Smooth muscle cell (in vitro differentiated cells): Measurements from ENCODE around the gene NIN. TPM values are rescaled to one million over a fixed set of nuclear protein-coding genes. Genes with fewer than 3 reads are reported as not detected.
A peak's percentile ranks its signal among the peaks of the same experiment; 100 is the strongest.

Experiments used
- DNase-seq: peaks from one replicate; lab custom pipeline; 2025; ENCODE audit not compliant: unreplicated experiment; lab: John Stamatoyannopoulos, UW
- H2AFZ ChIP-seq: fragments of 200-600 bp; sonication (generic); 2 replicates; pipeline ENCODE4 v1.6.0; 2016; ENCODE audit warnings: antibody characterized with exemption, low read depth, mild to moderate bottlenecking
- H3F3A ChIP-seq: fragments of 200-600 bp; sonication (generic); 2 replicates; pipeline ENCODE4 v1.6.0; 2017; ENCODE audit warnings: antibody characterized with exemption, low read depth
- H3K27ac ChIP-seq: fragments of 200-600 bp; sonication (generic); 2 replicates; pipeline ENCODE4 v1.5.1; 2016; ENCODE audit warnings: low read depth, mild to moderate bottlenecking
- H3K27me3 ChIP-seq: fragments of 200-600 bp; sonication (generic); 2 replicates; pipeline ENCODE4 v1.6.1; 2016; ENCODE audit warnings: low read depth, mild to moderate bottlenecking
- H3K36me3 ChIP-seq: fragments of 200-600 bp; sonication (generic); 2 replicates; pipeline ENCODE4 v1.5.1; 2016; ENCODE audit warnings: low read depth
- H3K4me1 ChIP-seq: fragments of 200-600 bp; sonication (generic); 2 replicates; pipeline ENCODE4 v1.5.1; 2016; ENCODE audit warnings: low read depth
- H3K4me2 ChIP-seq: fragments of 200-600 bp; sonication (generic); 2 replicates; pipeline ENCODE4 v1.6.0; 2016; ENCODE audit warnings: mild to moderate bottlenecking
- H3K4me3 ChIP-seq: fragments of 200-600 bp; sonication (generic); 2 replicates; pipeline ENCODE4 v1.5.1; 2016; ENCODE audit warnings: mild to moderate bottlenecking
- H3K79me2 ChIP-seq: fragments of 200-600 bp; sonication (generic); 2 replicates; pipeline ENCODE4 v1.6.0; 2016; ENCODE audit warnings: low read depth, mild to moderate bottlenecking
- H3K9ac ChIP-seq: fragments of 200-600 bp; sonication (generic); 2 replicates; pipeline ENCODE4 v1.6.0; 2016; ENCODE audit warnings: low read depth
- H3K9me3 ChIP-seq: fragments of 200-600 bp; sonication (generic); replicated peaks from 2 replicates; pipeline ENCODE4 v1.5.1; 2016; ENCODE audit warnings: low read depth
- H4K20me1 ChIP-seq: fragments of 200-600 bp; sonication (generic); 2 replicates; pipeline ENCODE4 v1.6.0; 2016; ENCODE audit warnings: low read depth
- WGBS: methylation state at CpG from one replicate; pipeline ENCODE4 v1.1.7; 2016; ENCODE audit warnings: low lambda C conversion rate; 5-methylcytosine and 5-hydroxymethylcytosine counted together
- polyA plus RNA-seq: library from polyadenylated mRNA; unstranded; fragments of >200 nt; fragmentation: Nextera tagmentation; extraction: Ambion mirVana; gene quantifications from 2 replicates; pipeline ENCODE4 v1.2.1, GENCODE V29; 2016
- total RNA-seq: library from RNA; depleted of rRNA; stranded (reverse); fragments of >200 nt; gene quantifications from 2 replicates; pipeline ENCODE4 v1.2.3, GENCODE V29; 2014
- TF ChIP-seq, protein P1 (sequence below): fragments of 200-600 bp; sonication (generic); IDR thresholded peaks from 2 replicates; pipeline ENCODE4 v1.5.1; 2017; ENCODE audit warnings: borderline replicate concordance, mild to moderate bottlenecking, antibody characterized with exemption; ENCODE audit not compliant: insufficient read depth, poor library complexity, severe bottlenecking

NIN gene
- total and polyA plus RNA-seq, 2 experiments from 2014 or later, result 7.5 to 14.9 TPM

DNA sequence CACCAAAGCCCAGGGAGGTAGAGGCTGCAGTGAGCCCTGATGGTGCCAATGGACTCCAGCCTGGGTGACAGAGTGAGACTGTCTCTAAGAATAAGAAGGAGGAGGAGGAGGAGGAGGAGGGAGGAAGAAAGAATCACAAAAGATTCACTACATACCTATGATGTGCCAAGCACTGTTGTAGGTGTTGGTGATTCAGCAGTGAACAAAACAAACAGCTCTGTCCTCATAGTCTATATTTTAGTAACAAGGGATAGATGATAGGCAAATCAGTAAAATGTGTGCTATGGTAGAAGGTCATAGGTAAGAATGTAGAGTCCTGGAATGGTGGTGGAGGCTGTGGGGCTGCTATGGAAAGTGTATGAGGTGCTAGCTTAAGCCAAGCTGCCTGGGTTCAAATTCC, 22.9 kb upstream of the NIN start:
- Histone ChIP-seq H3K4me2 (no peak overlapping the region), H3K79me2 (no peaks in the 10 kb centered on the region), H3K4me3 (no peak overlapping the region), H3K9ac (no peak overlapping the region), H4K20me1 (no peaks in the 10 kb centered on the region), H3K36me3 (no peaks in the 10 kb centered on the region), H3K4me1 (no peaks in the 10 kb centered on the region), H3K9me3 (no peaks in the 10 kb centered on the region), H3K27me3 (no peaks in the 10 kb centered on the region), H2AFZ (no peak overlapping the region), H3F3A (no peaks in the 10 kb centered on the region), H3K27ac (no peak overlapping the region)
- TF ChIP-seq, protein P1, sequence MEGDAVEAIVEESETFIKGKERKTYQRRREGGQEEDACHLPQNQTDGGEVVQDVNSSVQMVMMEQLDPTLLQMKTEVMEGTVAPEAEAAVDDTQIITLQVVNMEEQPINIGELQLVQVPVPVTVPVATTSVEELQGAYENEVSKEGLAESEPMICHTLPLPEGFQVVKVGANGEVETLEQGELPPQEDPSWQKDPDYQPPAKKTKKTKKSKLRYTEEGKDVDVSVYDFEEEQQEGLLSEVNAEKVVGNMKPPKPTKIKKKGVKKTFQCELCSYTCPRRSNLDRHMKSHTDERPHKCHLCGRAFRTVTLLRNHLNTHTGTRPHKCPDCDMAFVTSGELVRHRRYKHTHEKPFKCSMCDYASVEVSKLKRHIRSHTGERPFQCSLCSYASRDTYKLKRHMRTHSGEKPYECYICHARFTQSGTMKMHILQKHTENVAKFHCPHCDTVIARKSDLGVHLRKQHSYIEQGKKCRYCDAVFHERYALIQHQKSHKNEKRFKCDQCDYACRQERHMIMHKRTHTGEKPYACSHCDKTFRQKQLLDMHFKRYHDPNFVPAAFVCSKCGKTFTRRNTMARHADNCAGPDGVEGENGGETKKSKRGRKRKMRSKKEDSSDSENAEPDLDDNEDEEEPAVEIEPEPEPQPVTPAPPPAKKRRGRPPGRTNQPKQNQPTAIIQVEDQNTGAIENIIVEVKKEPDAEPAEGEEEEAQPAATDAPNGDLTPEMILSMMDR, result no peak
- DNase-seq, result no peak

DNA sequence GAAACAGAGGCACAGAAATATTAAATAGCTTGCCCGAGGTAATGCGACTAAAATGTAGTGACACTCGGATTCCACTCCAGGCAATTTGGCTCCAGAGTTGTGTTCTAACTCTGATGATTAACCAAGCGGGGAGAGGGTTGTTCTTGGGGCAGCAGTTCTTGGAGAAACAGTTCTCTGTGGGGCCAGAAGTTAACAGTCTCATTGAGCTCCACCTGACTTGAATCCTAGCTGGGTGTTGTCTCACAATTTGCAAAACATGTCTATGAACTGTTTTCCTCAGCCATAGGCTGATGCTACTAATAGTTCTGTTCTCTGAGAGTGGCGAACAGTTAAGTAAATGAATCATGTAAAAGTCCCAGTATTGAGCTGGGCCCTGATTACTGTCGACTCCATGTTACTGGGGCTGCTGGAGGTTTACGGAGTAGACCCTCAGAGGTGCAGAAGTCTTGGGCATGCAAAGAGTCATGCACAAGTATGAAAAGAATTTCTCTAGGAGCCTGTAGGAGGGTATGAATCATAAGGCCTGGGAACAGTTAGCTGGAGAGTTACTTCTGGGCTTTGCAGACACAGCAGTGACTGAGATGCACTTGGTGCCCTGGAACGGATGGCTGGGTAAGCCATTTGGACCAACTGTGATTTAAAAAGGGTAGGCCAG, 15.4 kb upstream of the NIN start:
- H4K20me1 ChIP-seq, result no peaks in the 10 kb centered on the region
- H3K4me1 ChIP-seq, result no peaks in the 10 kb centered on the region
- peak overlapping the region; percentile 41 for H3K4me2 ChIP-seq
- no peaks in the 10 kb centered on the region for H3K9me3 ChIP-seq
- peaks cover 8% of the 10 kb centered on the region for H3F3A ChIP-seq
- no peaks in the 10 kb centered on the region for H3K36me3 ChIP-seq
- no peaks in the 10 kb centered on the region for H3K27me3 ChIP-seq
- no peaks in the 10 kb centered on the region for H3K79me2 ChIP-seq
- H3K4me3 ChIP-seq, result no peak overlapping the region
- H3K27ac ChIP-seq, result peak overlapping the region; percentile 67
- TF ChIP-seq, protein P1, result no peak
- no peak overlapping the region for H2AFZ ChIP-seq
- no peak overlapping the region for H3K9ac ChIP-seq
- WGBS, result 50% methylated on average over 8 of the region's 8 CpGs
- no peak for DNase-seq

DNA sequence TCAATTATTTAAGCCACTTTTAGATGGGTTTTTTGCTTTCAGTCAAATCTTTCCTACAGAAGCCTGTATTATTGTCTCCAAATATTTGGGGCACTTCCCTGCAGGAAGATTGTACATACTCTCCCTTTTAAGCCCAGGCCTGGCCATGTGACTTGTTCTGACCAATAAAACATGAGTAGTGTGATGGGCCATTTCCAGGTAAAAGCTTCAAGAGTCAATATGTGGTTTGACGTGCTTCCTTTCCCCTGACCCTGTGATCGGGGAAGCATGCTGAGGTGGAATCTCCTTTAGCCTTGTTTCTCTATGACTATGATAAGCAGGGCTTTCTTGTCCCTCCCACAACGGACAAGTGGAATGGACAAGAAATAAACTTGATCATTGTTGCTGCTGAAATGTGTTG, 14.2 kb upstream of the NIN start:
- H3K27me3 ChIP-seq, result no peaks in the 10 kb centered on the region
- H2AFZ ChIP-seq, result no peak overlapping the region
- no peaks in the 10 kb centered on the region for H4K20me1 ChIP-seq
- H3K9me3 ChIP-seq, result no peaks in the 10 kb centered on the region
- no peak overlapping the region for H3K4me2 ChIP-seq
- peaks cover 8% of the 10 kb centered on the region for H3F3A ChIP-seq
- no peak overlapping the region for H3K4me3 ChIP-seq
- DNase-seq, result no peak
- no peaks in the 10 kb centered on the region for H3K36me3 ChIP-seq
- H3K4me1 ChIP-seq, result no peaks in the 10 kb centered on the region
- TF ChIP-seq, protein P1, result no peak
- 89% methylated on average over 3 of the region's 3 CpGs for WGBS
- H3K27ac ChIP-seq, result no peak overlapping the region
- H3K9ac ChIP-seq, result no peak overlapping the region
- H3K79me2 ChIP-seq, result no peaks in the 10 kb centered on the region

DNA sequence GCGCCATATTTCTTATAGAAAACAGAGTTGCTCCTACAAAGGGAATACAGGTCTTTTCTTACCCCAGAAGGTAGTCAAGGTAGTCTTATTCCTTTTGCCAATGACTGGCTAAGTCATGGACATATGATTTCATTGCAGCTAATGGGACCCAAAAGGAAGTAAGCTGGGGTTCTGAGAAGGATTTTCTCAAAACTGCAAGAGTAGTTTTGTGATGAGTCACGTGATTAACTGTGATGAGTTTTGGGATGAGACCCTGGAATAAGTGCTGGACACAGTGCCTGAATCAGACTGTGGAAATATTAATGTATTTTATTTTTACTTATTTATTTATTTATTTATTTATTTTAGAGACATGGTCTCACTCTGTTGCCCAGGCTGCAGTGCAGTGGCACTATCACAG, 13.4 kb upstream of the NIN start:
- no peak overlapping the region for H3K4me3 ChIP-seq
- no peak overlapping the region for H3K9ac ChIP-seq
- peaks cover 8% of the 10 kb centered on the region for H3F3A ChIP-seq
- no peaks in the 10 kb centered on the region for H3K79me2 ChIP-seq
- H3K36me3 ChIP-seq, result no peaks in the 10 kb centered on the region
- no peaks in the 10 kb centered on the region for H3K27me3 ChIP-seq
- no peak for DNase-seq
- H3K27ac ChIP-seq, result no peak overlapping the region
- TF ChIP-seq, protein P1, result no peak
- no peak overlapping the region for H3K4me2 ChIP-seq
- no peaks in the 10 kb centered on the region for H3K9me3 ChIP-seq
- H4K20me1 ChIP-seq, result no peaks in the 10 kb centered on the region
- H2AFZ ChIP-seq, result no peak overlapping the region
- no peaks in the 10 kb centered on the region for H3K4me1 ChIP-seq
- 99% methylated on average over 2 of the region's 2 CpGs for WGBS
